SH-SY5Y (cell line): ENCODE measurements around the gene URGCP.

Experiments used
- GATA2 ChIP-seq: IDR thresholded peaks from 2 replicates; pipeline ENCODE4 v1.6.1; 2011; ENCODE audit warnings: mild to moderate bottlenecking, low read depth, low read length
- GATA3 ChIP-seq: IDR thresholded peaks from 2 replicates; pipeline ENCODE4 v1.6.1; 2011; ENCODE audit warnings: low read depth, mild to moderate bottlenecking, low read length, moderate library complexity

Gene URGCP

GRCh38 chr7:43890468-43890867, 15.9 kb downstream of the URGCP start:
- no peak for TF ChIP-seq GATA3
- TF ChIP-seq GATA2, result no peak

DNA sequence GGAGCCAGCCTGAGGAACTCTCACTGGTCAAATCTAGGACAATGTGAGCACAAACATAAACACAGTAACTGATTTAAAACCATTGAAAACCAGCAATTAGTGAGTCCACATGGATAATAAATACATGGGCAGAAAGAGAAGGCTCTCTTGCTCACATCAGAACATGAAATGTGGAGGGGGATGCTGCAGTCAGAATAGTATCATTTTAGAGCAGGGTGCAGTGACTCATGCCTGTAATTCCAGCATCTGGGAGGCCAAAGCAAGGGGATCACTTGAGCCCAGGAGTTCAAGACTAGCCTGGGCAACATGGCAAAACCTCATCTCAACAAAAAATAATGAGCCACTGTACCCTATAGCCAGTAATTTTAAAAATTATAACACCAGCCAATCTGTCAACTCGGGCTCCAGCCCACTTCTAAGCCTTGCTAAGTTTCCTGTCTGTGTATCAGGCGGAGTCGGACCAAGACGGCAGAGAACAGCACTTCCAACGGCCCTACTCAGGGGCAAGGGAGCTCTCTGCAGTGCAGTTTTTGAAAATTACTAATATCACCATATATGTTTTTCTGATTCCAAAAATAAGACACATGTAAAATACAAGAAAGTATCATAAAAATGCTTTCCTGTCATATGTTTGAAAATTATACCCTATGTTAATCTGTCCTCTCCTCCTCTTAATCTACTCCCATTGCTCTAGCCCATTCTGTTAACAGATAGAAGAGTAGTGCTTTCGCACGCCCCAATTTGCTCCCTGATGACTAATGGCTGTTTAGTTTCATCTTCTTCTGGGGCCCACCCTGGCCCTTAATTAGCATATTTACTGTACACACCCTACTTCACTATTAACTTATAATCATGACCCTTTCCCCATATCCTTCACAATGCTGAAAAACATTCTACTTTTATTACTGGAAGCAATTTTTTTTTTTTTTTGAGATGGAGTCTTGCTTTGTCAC, 17.1 kb downstream of the URGCP start:
- TF ChIP-seq GATA2 (no peak), GATA3 (no peak)

GRCh38 chr7:43884617-43885016, 21.8 kb downstream of the URGCP start:
- TF ChIP-seq GATA3 (no peak), GATA2 (no peak)

- TF ChIP-seq GATA3 (no peak), GATA2 (no peak)
Measured at GRCh38 chr7:43884209-43884608, 22.2 kb downstream of the URGCP start.

- TF ChIP-seq GATA3 (no peak), GATA2 (no peak)
Measured at GRCh38 chr7:43880596-43880995, 25.8 kb downstream of the URGCP start.

DNA sequence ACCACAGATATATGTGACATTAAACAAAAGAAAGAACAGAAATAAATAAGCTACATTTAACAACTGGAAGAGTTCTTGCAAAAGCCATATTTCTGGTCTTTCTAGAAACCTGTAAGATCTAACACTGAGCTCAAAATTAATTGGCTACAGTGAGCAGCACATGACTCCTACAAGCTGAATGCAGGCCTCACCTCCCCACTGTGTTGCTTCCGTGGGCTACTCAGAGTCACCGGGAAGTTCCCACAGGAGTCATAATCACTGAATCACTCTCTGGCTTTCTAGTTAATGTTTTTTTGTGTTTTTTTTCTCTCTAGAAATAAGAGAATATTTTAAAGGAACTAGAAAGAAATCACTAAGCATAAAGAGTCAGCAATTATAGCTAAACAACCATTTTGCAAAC, 26.9 kb downstream of the URGCP start:
- no peak for TF ChIP-seq GATA2
- no peak for TF ChIP-seq GATA3

DNA sequence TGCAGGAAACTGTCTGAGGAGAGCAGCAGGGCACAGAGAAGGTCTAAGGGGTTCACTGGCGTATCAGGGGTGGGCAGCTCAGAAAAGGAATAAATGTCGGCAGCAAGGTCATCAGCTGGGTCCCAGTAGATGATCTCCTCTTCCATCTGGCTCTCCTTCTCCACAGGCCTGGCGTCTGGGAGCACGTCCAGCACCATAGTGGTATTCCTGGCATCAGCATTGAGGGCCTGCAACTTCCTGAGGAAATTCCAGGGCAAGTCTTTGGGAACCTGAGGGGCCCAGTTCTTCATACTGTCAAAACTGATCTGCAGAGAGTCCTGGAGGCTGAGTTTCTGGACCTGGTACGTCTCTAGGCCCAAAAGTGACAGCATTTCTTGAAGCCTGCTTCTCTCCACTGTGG, 27.5 kb downstream of the URGCP start:
- no peak for TF ChIP-seq GATA3
- TF ChIP-seq GATA2, result no peak

DNA sequence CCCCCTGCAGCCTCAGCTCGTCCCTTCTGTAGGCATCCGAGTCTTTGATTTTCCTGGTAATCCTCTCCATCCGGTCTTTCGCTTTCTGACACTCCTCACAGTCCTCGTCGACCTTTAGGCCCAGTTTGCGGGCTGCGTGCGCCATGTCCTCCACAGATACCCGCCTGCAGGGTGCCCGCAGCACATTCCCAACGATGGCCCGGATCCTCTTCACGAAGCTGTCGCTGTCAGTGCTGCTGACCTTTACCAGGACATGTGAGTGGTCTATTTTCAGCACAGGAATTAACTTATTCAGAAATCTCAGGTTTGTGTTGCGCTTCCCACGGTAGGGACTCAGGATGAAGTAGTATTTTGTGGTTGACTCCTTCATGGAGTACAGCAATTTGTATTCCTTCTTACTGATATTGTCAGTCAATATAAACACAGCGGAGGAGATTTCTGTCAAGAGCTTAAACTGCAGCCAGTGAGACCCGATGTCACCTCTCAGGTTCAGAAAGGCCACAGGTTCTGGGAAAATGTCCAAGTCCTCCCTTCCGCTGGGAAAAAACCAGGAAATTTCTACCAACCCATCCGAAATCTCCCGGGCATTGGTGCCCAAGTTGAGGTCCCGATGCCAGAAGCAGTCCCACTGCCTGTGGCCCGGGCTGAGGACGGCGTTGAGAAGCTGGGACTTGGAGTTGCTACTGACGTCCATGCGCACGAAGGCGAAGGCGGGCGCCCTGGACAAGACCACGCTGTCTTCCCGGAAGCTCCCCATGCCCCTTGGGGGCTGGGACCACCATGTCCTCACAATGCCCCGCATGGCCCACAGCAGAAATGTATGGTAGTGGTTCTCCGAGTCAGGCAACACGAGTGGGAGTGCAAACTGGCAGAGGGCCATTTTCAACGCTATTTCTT, 28.2 kb downstream of the URGCP start:
- TF ChIP-seq GATA3 (no peak), GATA2 (no peak)

DNA sequence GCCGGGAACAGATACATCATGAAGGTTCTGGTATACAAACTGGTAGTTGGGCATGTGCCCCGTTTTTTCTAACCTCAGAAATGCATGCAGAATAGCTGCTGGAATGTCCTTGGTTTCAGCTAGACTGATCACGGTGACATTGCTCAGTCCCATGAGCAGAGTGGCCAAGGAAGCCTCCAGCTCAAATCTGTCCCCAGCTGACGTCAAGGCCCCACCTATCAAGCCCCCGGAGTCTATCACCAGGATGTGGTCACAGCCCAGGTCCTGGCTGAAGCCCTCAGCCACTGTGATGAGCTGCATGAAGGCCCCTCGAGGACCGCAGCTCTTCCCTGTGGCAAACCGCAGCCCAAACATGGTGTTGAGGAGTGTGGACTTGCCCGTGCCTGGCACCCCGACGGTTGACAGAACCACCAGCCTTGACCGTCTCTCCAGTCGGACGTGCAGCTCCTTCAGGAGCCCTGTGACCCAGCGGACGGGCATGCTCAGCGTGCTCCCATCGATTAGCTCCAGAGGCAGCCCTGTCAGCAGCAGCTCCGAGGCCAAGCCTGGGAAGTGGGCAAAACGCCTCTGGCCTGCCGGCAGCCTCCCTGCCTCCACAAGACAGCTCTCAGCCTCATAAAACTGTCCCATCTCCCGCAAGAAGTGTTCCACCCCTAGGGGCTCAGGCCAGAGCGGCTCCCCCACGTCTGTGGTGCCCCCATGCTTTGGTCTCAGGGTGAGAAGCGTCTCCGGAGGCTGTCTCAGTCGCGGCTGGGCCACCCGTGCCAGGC, 29.2 kb downstream of the URGCP start:
- TF ChIP-seq GATA3 (no peak), GATA2 (no peak)

DNA sequence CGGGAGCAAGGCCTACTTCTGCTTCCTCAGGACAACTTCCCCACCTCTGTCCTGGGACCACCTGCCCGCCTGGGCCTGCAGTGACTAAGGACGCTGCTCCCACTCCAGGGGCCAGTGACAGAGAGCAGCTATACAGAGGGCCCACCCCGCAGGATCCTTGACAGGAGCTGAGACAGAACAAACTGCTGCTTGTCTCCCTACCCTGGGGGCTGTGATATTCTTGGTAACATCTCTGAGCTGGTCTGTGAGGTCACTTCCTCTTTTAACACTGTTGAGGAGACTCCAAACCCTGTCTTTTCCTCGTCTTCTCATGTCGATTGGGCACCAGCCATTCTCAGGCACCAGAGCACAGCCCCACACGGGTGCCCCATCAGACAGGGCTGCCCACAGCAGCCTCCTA, 30.2 kb downstream of the URGCP start:
- TF ChIP-seq GATA2, result no peak
- TF ChIP-seq GATA3, result no peak

GRCh38 chr7:43873300-43873699, 33.1 kb downstream of the URGCP start:
- TF ChIP-seq GATA3, result no peak
- TF ChIP-seq GATA2, result no peak

DNA sequence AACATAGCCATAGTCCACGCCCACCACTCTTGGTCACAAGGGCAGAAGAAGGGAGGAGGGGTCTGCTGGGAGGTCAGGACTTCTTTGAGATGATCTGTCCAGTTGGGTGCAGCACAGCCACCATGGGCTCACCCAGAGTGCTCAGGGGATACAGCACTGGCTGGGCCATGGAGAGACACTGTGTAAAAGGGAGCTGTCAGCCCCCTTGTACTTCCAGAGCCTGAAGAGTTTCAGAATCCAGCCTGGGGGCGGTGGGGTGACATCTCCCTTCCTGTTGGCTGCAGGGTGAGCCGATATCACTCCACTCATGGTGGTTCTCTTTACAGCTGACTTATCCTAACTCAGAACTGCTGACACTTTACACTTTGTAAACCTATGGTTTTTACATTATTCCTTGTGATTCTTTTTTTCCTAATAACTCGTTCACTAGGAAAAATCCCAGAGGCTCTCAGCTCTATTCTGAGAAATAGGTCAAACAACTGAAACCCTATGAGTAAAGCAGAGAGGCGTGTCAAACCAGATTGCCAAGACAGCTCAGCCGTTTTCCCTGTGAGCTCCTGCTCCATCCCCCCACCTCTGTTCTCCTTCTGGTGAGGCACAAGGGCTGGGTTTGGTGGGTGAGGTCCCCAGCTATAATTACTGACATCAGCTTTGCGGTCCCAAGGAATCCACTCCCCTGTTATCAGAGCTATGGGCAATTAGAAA, 33.8 kb downstream of the URGCP start:
- no peak for TF ChIP-seq GATA2
- no peak for TF ChIP-seq GATA3

DNA sequence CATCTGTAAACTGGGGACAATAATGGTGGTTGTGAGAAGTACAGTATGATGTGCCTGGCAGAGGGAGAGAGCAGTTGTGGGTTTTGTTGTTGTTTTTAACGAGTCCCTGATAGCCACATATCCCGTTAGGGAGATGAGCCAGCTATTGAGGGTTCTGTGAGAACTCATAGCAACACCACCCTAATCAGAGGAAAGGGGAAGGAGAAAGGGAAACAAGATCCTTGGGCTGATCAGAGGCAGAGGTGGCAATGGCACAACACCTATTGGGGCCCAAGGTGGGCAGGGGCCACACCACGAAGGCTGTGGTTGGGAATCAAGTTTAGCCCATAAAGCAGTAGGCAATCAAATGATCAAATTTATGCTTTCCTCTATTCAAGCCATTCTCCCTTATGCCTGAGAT, 35.3 kb downstream of the URGCP start:
- TF ChIP-seq GATA3 (no peak), GATA2 (no peak)
